Liver (tissue), 9 donors: ENCODE measurements around the gene CES4A. TPM values are rescaled to one million over a fixed set of nuclear protein-coding genes. Genes with fewer than 3 reads are reported as not detected.

ENCODE experiments used
- DNase-seq: peaks from one replicate; pipeline ENCODE4 v3.0.0-alpha.2; 2017; ENCODE audit warnings: low spot score
- H3K27ac ChIP-seq, 2 donors: one replicate each; pipeline ENCODE4 v1.7.0; 2013; ENCODE audit warnings: inconsistent platforms in 2 of 2, low read length in 2 of 2, control low read depth in 1 of 2, low read depth in 1 of 2, mild to moderate bottlenecking in 1 of 2
- H3K27me3 ChIP-seq, 4 donors: one replicate each; pipeline versions ENCODE4 v1.6.1 to v1.7.0; 2013; ENCODE audit warnings: low read length in 3 of 4, inconsistent platforms in 1 of 4, mild to moderate bottlenecking in 1 of 4, moderate library complexity in 1 of 4; ENCODE audit not compliant: control insufficient read depth in 4 of 4, insufficient read depth in 4 of 4
- H3K36me3 ChIP-seq, 4 donors: one replicate each; pipeline versions ENCODE4 v1.6.1 to v1.7.0; 2013; ENCODE audit warnings: low read length in 3 of 4, mild to moderate bottlenecking in 3 of 4, low read depth in 1 of 4, moderate library complexity in 1 of 4; ENCODE audit not compliant: control insufficient read depth in 4 of 4, insufficient read depth in 3 of 4
- H3K4me1 ChIP-seq, 4 donors: one replicate each; pipeline versions ENCODE4 v1.6.1 to v1.7.0; 2013; ENCODE audit warnings: low read length in 3 of 4, mild to moderate bottlenecking in 3 of 4, moderate library complexity in 1 of 4; ENCODE audit not compliant: control insufficient read depth in 4 of 4, insufficient read depth in 4 of 4
- H3K4me3 ChIP-seq, 3 donors: one replicate each; pipeline versions ENCODE4 v1.6.1 to v1.7.0; 2013; ENCODE audit warnings: low read length in 3 of 3, control low read depth in 1 of 3, low read depth in 1 of 3, mild to moderate bottlenecking in 1 of 3
- H3K9ac ChIP-seq, 2 donors: one replicate each; pipeline ENCODE4 v1.7.0; 2013; ENCODE audit warnings: low read length in 2 of 2, mild to moderate bottlenecking in 2 of 2, moderate library complexity in 2 of 2, control low read depth in 1 of 2, low read depth in 1 of 2
- H3K9me3 ChIP-seq, 4 donors: one replicate each; pipeline versions ENCODE4 v1.6.1 to v1.7.0; 2013; ENCODE audit warnings: low read length in 3 of 4; ENCODE audit not compliant: control insufficient read depth in 4 of 4
- EGR1 ChIP-seq, 2 donors: IDR thresholded peaks; 2 replicates each; pipeline ENCODE4 v1.6.1; 2016 to 2018; ENCODE audit warnings: antibody characterized with exemption in 2 of 2, low read depth in 2 of 2
- FOXA1 ChIP-seq: IDR thresholded peaks from 2 replicates; pipeline ENCODE4 v1.6.1; 2016; ENCODE audit warnings: antibody characterized with exemption
- FOXA2 ChIP-seq: IDR thresholded peaks from 2 replicates; pipeline ENCODE4 v1.6.1; 2016; ENCODE audit warnings: antibody characterized with exemption
- GABPA ChIP-seq, 2 donors: IDR thresholded peaks in 1 of 2; conservative IDR thresholded peaks in 1 of 2; 2 replicates each; pipeline ENCODE4 v1.6.1; 2016; ENCODE audit warnings: antibody characterized with exemption in 2 of 2, mild to moderate bottlenecking in 1 of 2, moderate library complexity in 1 of 2
- HNF4A ChIP-seq, 2 donors: conservative IDR thresholded peaks; 2 replicates each; pipeline ENCODE4 v1.6.1; 2016; ENCODE audit warnings: antibody characterized with exemption in 2 of 2, mild to moderate bottlenecking in 2 of 2
- HNF4G ChIP-seq: IDR thresholded peaks from 2 replicates; pipeline ENCODE4 v1.6.1; 2016; ENCODE audit warnings: antibody characterized with exemption
- JUND ChIP-seq, 2 donors: IDR thresholded peaks; 2 replicates each; pipeline ENCODE4 v1.6.1; 2016; ENCODE audit warnings: antibody characterized with exemption in 2 of 2
- NR2F2 ChIP-seq: IDR thresholded peaks from 2 replicates; pipeline ENCODE4 v1.6.1; 2016; ENCODE audit warnings: antibody characterized with exemption
- RAD21 ChIP-seq, 2 donors: IDR thresholded peaks; 2 replicates each; pipeline ENCODE4 v1.6.1; 2016; ENCODE audit warnings: antibody characterized with exemption in 2 of 2, mild to moderate bottlenecking in 2 of 2
- RXRA ChIP-seq, 2 donors: IDR thresholded peaks; 2 replicates each; pipeline ENCODE4 v1.6.1; 2017 to 2018; ENCODE audit warnings: antibody characterized with exemption in 2 of 2, mild to moderate bottlenecking in 1 of 2
- SP1 ChIP-seq: IDR thresholded peaks from 2 replicates; pipeline ENCODE4 v1.6.1; 2018; ENCODE audit warnings: antibody characterized with exemption, mild to moderate bottlenecking
- TAF1 ChIP-seq: conservative IDR thresholded peaks from 2 replicates; pipeline ENCODE4 v1.6.1; 2016; ENCODE audit warnings: antibody characterized with exemption, mild to moderate bottlenecking
- YY1 ChIP-seq: IDR thresholded peaks from 2 replicates; pipeline ENCODE4 v1.6.1; 2016; ENCODE audit warnings: antibody characterized with exemption, mild to moderate bottlenecking
- WGBS: extraction: QIAGEN DNeasy Blood & Tissue Kit; methylation state at CpG from one replicate; pipeline ENCODE4 v1.1.7; 2013; 5-methylcytosine and 5-hydroxymethylcytosine counted together
- polyA plus RNA-seq, 2 donors: library from polyadenylated mRNA; stranded (reverse) in 1 of 2; unstranded in 1 of 2; fragments of 200-250 nt in 1 of 2; fragments of >200 nt in 1 of 2; fragmentation: Nextera tagmentation in 1 of 2; extraction: Ambion mirVana in 1 of 2; gene quantifications; one replicate each; pipeline versions ENCODE4 v1.2.1 to v1.2.3, GENCODE V29; 2013 to 2015
- total RNA-seq, 2 donors: library from RNA; depleted of rRNA; stranded (reverse); fragments of >200 nt; gene quantifications; one replicate each; pipeline ENCODE4 v1.2.3, GENCODE V29; 2014
- TF ChIP-seq, protein P1 (sequence below): IDR thresholded peaks from 2 replicates; pipeline ENCODE4 v1.6.1; 2016; ENCODE audit warnings: antibody characterized with exemption
- TF ChIP-seq, protein P2 (sequence below): fragments of 150-350 bp; IDR thresholded peaks from 2 replicates; pipeline ENCODE4 v1.5.1; 2017; ENCODE audit warnings: improper control_type of control experiment, low read depth, low read length; ENCODE audit not compliant: missing input control
- TF ChIP-seq, protein P3 (sequence below): IDR thresholded peaks from 2 replicates; pipeline ENCODE4 v1.6.1; 2016; ENCODE audit warnings: antibody characterized with exemption
- TF ChIP-seq, protein P4 (sequence below): IDR thresholded peaks from 2 replicates; pipeline ENCODE4 v1.6.1; 2016; ENCODE audit warnings: antibody characterized with exemption, mild to moderate bottlenecking
- TF ChIP-seq, protein P5 (sequence below): IDR thresholded peaks from 2 replicates; pipeline ENCODE4 v1.6.1; 2016; ENCODE audit warnings: antibody characterized with exemption
- donor health status: healthy.
- donor health status: healthy.
- donor health status: healthy.
- donor health status: healthy.
- donor health status: healthy.

The CES4A gene
- total and polyA plus RNA-seq, 4 donors, result 1.6 to 20.5 (median 11.3) TPM

DNA sequence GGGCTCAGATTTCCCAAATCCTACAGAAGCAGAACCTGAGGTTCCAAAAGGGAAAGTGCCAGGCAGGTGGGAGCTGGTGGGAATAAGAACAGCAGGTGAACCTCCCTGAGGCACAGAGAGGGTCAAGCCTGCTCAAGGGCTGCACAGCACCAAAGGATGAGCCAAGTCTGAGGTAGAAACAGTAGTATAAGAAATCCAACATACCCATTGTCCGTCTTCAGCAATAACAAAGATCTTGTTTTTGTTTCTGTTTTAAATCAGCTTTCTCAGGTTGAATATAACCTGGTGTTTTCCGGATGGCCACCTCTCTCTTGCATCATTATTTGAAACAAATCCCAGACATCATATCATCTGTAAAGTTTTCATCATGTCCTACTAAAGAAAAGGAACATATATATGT lies 38.0 kb upstream of the CES4A start:
- 61% methylated on average over 2 of the region's 2 CpGs for WGBS
- Histone ChIP-seq H3K4me1 (peaks cover 10 to 38% (median 33%) of the 10 kb centered on the region in 4 donors), H3K9me3 (no peaks in the 10 kb centered on the region), H3K36me3 (no peaks in the 10 kb centered on the region), H3K9ac (no peak overlapping the region), H3K27me3 (no peaks in the 10 kb centered on the region), H3K27ac (no peak overlapping the region), H3K4me3 (no peak overlapping the region)
- DNase-seq, result no peak
- TF ChIP-seq NR2F2, result no peak
- no peak for TF ChIP-seq RXRA (IDR thresholded peaks at IDR 0.05)
- TF ChIP-seq RAD21 (IDR thresholded peaks at IDR 0.05), result no peak
- TF ChIP-seq, protein P1, sequence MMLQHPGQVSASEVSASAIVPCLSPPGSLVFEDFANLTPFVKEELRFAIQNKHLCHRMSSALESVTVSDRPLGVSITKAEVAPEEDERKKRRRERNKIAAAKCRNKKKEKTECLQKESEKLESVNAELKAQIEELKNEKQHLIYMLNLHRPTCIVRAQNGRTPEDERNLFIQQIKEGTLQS, result no peak
- no peak for TF ChIP-seq YY1
- TF ChIP-seq FOXA1, result no peak
- no peak for TF ChIP-seq FOXA2
- TF ChIP-seq HNF4G, result no peak
- TF ChIP-seq, protein P2, sequence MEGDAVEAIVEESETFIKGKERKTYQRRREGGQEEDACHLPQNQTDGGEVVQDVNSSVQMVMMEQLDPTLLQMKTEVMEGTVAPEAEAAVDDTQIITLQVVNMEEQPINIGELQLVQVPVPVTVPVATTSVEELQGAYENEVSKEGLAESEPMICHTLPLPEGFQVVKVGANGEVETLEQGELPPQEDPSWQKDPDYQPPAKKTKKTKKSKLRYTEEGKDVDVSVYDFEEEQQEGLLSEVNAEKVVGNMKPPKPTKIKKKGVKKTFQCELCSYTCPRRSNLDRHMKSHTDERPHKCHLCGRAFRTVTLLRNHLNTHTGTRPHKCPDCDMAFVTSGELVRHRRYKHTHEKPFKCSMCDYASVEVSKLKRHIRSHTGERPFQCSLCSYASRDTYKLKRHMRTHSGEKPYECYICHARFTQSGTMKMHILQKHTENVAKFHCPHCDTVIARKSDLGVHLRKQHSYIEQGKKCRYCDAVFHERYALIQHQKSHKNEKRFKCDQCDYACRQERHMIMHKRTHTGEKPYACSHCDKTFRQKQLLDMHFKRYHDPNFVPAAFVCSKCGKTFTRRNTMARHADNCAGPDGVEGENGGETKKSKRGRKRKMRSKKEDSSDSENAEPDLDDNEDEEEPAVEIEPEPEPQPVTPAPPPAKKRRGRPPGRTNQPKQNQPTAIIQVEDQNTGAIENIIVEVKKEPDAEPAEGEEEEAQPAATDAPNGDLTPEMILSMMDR, result no peak
- TF ChIP-seq, protein P3, sequence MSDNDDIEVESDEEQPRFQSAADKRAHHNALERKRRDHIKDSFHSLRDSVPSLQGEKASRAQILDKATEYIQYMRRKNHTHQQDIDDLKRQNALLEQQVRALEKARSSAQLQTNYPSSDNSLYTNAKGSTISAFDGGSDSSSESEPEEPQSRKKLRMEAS, result no peak
- TF ChIP-seq, protein P4, sequence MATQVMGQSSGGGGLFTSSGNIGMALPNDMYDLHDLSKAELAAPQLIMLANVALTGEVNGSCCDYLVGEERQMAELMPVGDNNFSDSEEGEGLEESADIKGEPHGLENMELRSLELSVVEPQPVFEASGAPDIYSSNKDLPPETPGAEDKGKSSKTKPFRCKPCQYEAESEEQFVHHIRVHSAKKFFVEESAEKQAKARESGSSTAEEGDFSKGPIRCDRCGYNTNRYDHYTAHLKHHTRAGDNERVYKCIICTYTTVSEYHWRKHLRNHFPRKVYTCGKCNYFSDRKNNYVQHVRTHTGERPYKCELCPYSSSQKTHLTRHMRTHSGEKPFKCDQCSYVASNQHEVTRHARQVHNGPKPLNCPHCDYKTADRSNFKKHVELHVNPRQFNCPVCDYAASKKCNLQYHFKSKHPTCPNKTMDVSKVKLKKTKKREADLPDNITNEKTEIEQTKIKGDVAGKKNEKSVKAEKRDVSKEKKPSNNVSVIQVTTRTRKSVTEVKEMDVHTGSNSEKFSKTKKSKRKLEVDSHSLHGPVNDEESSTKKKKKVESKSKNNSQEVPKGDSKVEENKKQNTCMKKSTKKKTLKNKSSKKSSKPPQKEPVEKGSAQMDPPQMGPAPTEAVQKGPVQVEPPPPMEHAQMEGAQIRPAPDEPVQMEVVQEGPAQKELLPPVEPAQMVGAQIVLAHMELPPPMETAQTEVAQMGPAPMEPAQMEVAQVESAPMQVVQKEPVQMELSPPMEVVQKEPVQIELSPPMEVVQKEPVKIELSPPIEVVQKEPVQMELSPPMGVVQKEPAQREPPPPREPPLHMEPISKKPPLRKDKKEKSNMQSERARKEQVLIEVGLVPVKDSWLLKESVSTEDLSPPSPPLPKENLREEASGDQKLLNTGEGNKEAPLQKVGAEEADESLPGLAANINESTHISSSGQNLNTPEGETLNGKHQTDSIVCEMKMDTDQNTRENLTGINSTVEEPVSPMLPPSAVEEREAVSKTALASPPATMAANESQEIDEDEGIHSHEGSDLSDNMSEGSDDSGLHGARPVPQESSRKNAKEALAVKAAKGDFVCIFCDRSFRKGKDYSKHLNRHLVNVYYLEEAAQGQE, result no peak
- TF ChIP-seq GABPA (IDR thresholded peaks at IDR 0.05 in 1 of 2, conservative IDR thresholded peaks at IDR 0.05 in 1 of 2), result no peak
- TF ChIP-seq, protein P5, sequence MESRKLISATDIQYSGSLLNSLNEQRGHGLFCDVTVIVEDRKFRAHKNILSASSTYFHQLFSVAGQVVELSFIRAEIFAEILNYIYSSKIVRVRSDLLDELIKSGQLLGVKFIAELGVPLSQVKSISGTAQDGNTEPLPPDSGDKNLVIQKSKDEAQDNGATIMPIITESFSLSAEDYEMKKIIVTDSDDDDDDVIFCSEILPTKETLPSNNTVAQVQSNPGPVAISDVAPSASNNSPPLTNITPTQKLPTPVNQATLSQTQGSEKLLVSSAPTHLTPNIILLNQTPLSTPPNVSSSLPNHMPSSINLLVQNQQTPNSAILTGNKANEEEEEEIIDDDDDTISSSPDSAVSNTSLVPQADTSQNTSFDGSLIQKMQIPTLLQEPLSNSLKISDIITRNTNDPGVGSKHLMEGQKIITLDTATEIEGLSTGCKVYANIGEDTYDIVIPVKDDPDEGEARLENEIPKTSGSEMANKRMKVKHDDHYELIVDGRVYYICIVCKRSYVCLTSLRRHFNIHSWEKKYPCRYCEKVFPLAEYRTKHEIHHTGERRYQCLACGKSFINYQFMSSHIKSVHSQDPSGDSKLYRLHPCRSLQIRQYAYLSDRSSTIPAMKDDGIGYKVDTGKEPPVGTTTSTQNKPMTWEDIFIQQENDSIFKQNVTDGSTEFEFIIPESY, result no peak
- TF ChIP-seq TAF1, result no peak
- no peak for TF ChIP-seq SP1
- no peak for TF ChIP-seq JUND (IDR thresholded peaks at IDR 0.05)
- no peak for TF ChIP-seq HNF4A (conservative IDR thresholded peaks at IDR 0.05)
- no peak for TF ChIP-seq EGR1 (IDR thresholded peaks at IDR 0.05; ENCODE audit: low read depth in 2 of 2)
